Liver (tissue), 9 donors: ENCODE data around the gene SNRNP27. TPM values are rescaled to one million over a fixed set of nuclear protein-coding genes. Genes with fewer than 3 reads are reported as not detected.

Experiments used
- DNase-seq: peaks from one replicate; pipeline ENCODE4 v3.0.0-alpha.2; 2017; ENCODE audit warnings: low spot score
- H3K27ac ChIP-seq, 2 donors: one replicate each; pipeline ENCODE4 v1.7.0; 2013; ENCODE audit warnings: inconsistent platforms in 2 of 2, low read length in 2 of 2, control low read depth in 1 of 2, low read depth in 1 of 2, mild to moderate bottlenecking in 1 of 2
- H3K27me3 ChIP-seq, 4 donors: one replicate each; pipeline versions ENCODE4 v1.6.1 to v1.7.0; 2013; ENCODE audit warnings: low read length in 3 of 4, inconsistent platforms in 1 of 4, mild to moderate bottlenecking in 1 of 4, moderate library complexity in 1 of 4; ENCODE audit not compliant: control insufficient read depth in 4 of 4, insufficient read depth in 4 of 4
- H3K36me3 ChIP-seq, 4 donors: one replicate each; pipeline versions ENCODE4 v1.6.1 to v1.7.0; 2013; ENCODE audit warnings: low read length in 3 of 4, mild to moderate bottlenecking in 3 of 4, low read depth in 1 of 4, moderate library complexity in 1 of 4; ENCODE audit not compliant: control insufficient read depth in 4 of 4, insufficient read depth in 3 of 4
- H3K4me1 ChIP-seq, 4 donors: one replicate each; pipeline versions ENCODE4 v1.6.1 to v1.7.0; 2013; ENCODE audit warnings: low read length in 3 of 4, mild to moderate bottlenecking in 3 of 4, moderate library complexity in 1 of 4; ENCODE audit not compliant: control insufficient read depth in 4 of 4, insufficient read depth in 4 of 4
- H3K4me3 ChIP-seq, 3 donors: one replicate each; pipeline versions ENCODE4 v1.6.1 to v1.7.0; 2013; ENCODE audit warnings: low read length in 3 of 3, control low read depth in 1 of 3, low read depth in 1 of 3, mild to moderate bottlenecking in 1 of 3
- H3K9ac ChIP-seq, 2 donors: one replicate each; pipeline ENCODE4 v1.7.0; 2013; ENCODE audit warnings: low read length in 2 of 2, mild to moderate bottlenecking in 2 of 2, moderate library complexity in 2 of 2, control low read depth in 1 of 2, low read depth in 1 of 2
- H3K9me3 ChIP-seq, 4 donors: one replicate each; pipeline versions ENCODE4 v1.6.1 to v1.7.0; 2013; ENCODE audit warnings: low read length in 3 of 4; ENCODE audit not compliant: control insufficient read depth in 4 of 4
- ATF3 ChIP-seq: IDR thresholded peaks from 2 replicates; pipeline ENCODE4 v1.6.1; 2016; ENCODE audit warnings: antibody characterized with exemption
- CTCF ChIP-seq: fragments of 150-350 bp; IDR thresholded peaks from 2 replicates; pipeline ENCODE4 v1.5.1; 2017; ENCODE audit warnings: improper control_type of control experiment, low read depth, low read length; ENCODE audit not compliant: missing input control
- EGR1 ChIP-seq, 2 donors: IDR thresholded peaks; 2 replicates each; pipeline ENCODE4 v1.6.1; 2016 to 2018; ENCODE audit warnings: antibody characterized with exemption in 2 of 2, low read depth in 2 of 2
- FOXA1 ChIP-seq: IDR thresholded peaks from 2 replicates; pipeline ENCODE4 v1.6.1; 2016; ENCODE audit warnings: antibody characterized with exemption
- FOXA2 ChIP-seq: IDR thresholded peaks from 2 replicates; pipeline ENCODE4 v1.6.1; 2016; ENCODE audit warnings: antibody characterized with exemption
- GABPA ChIP-seq, 2 donors: IDR thresholded peaks in 1 of 2; conservative IDR thresholded peaks in 1 of 2; 2 replicates each; pipeline ENCODE4 v1.6.1; 2016; ENCODE audit warnings: antibody characterized with exemption in 2 of 2, mild to moderate bottlenecking in 1 of 2, moderate library complexity in 1 of 2
- HNF4A ChIP-seq, 2 donors: conservative IDR thresholded peaks; 2 replicates each; pipeline ENCODE4 v1.6.1; 2016; ENCODE audit warnings: antibody characterized with exemption in 2 of 2, mild to moderate bottlenecking in 2 of 2
- HNF4G ChIP-seq: IDR thresholded peaks from 2 replicates; pipeline ENCODE4 v1.6.1; 2016; ENCODE audit warnings: antibody characterized with exemption
- JUND ChIP-seq, 2 donors: IDR thresholded peaks; 2 replicates each; pipeline ENCODE4 v1.6.1; 2016; ENCODE audit warnings: antibody characterized with exemption in 2 of 2
- MAX ChIP-seq: IDR thresholded peaks from 2 replicates; pipeline ENCODE4 v1.6.1; 2016; ENCODE audit warnings: antibody characterized with exemption
- NR2F2 ChIP-seq: IDR thresholded peaks from 2 replicates; pipeline ENCODE4 v1.6.1; 2016; ENCODE audit warnings: antibody characterized with exemption
- RAD21 ChIP-seq, 2 donors: IDR thresholded peaks; 2 replicates each; pipeline ENCODE4 v1.6.1; 2016; ENCODE audit warnings: antibody characterized with exemption in 2 of 2, mild to moderate bottlenecking in 2 of 2
- REST ChIP-seq: IDR thresholded peaks from 2 replicates; pipeline ENCODE4 v1.6.1; 2016; ENCODE audit warnings: antibody characterized with exemption, mild to moderate bottlenecking
- RXRA ChIP-seq, 2 donors: IDR thresholded peaks; 2 replicates each; pipeline ENCODE4 v1.6.1; 2017 to 2018; ENCODE audit warnings: antibody characterized with exemption in 2 of 2, mild to moderate bottlenecking in 1 of 2
- SP1 ChIP-seq: IDR thresholded peaks from 2 replicates; pipeline ENCODE4 v1.6.1; 2018; ENCODE audit warnings: antibody characterized with exemption, mild to moderate bottlenecking
- TAF1 ChIP-seq: conservative IDR thresholded peaks from 2 replicates; pipeline ENCODE4 v1.6.1; 2016; ENCODE audit warnings: antibody characterized with exemption, mild to moderate bottlenecking
- YY1 ChIP-seq: IDR thresholded peaks from 2 replicates; pipeline ENCODE4 v1.6.1; 2016; ENCODE audit warnings: antibody characterized with exemption, mild to moderate bottlenecking
- WGBS: extraction: QIAGEN DNeasy Blood & Tissue Kit; methylation state at CpG from one replicate; pipeline ENCODE4 v1.1.7; 2013; 5-methylcytosine and 5-hydroxymethylcytosine counted together
- polyA plus RNA-seq, 2 donors: library from polyadenylated mRNA; stranded (reverse) in 1 of 2; unstranded in 1 of 2; fragments of 200-250 nt in 1 of 2; fragments of >200 nt in 1 of 2; fragmentation: Nextera tagmentation in 1 of 2; extraction: Ambion mirVana in 1 of 2; gene quantifications; one replicate each; pipeline versions ENCODE4 v1.2.1 to v1.2.3, GENCODE V29; 2013 to 2015
- total RNA-seq, 2 donors: library from RNA; depleted of rRNA; stranded (reverse); fragments of >200 nt; gene quantifications; one replicate each; pipeline ENCODE4 v1.2.3, GENCODE V29; 2014
- TF ChIP-seq, protein P1 (sequence below): IDR thresholded peaks from 2 replicates; pipeline ENCODE4 v1.6.1; 2016; ENCODE audit warnings: antibody characterized with exemption
- donor health status: healthy.
- donor health status: healthy.
- donor health status: healthy.
- donor health status: healthy.
- donor health status: healthy.

SNRNP27 gene
- total and polyA plus RNA-seq, 4 donors = 16.8 to 28.7 (median 20.0) TPM

GRCh38 chr2:69939722-69940121 is 46.0 kb downstream of the SNRNP27 start:
- TF ChIP-seq NR2F2 (peak; percentile 15), RXRA (IDR thresholded peaks at IDR 0.05) (peak in 1 of 2 donors; percentile 42), SP1 (peak; percentile 43), RAD21 (IDR thresholded peaks at IDR 0.05) (peak in 1 of 2 donors; percentile 26), HNF4A (conservative IDR thresholded peaks at IDR 0.05) (peak in 1 of 2 donors; percentile 53), FOXA1 (no peak), HNF4G (peak; percentile 26)
- TF ChIP-seq, protein P1, sequence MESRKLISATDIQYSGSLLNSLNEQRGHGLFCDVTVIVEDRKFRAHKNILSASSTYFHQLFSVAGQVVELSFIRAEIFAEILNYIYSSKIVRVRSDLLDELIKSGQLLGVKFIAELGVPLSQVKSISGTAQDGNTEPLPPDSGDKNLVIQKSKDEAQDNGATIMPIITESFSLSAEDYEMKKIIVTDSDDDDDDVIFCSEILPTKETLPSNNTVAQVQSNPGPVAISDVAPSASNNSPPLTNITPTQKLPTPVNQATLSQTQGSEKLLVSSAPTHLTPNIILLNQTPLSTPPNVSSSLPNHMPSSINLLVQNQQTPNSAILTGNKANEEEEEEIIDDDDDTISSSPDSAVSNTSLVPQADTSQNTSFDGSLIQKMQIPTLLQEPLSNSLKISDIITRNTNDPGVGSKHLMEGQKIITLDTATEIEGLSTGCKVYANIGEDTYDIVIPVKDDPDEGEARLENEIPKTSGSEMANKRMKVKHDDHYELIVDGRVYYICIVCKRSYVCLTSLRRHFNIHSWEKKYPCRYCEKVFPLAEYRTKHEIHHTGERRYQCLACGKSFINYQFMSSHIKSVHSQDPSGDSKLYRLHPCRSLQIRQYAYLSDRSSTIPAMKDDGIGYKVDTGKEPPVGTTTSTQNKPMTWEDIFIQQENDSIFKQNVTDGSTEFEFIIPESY = no peak
- DNase-seq = peak; percentile 35
- H3K27me3 ChIP-seq = no peaks in the 10 kb centered on the region
- no peak overlapping the region for H3K9ac ChIP-seq
- peaks cover 0 to 2% (median 0%) of the 10 kb centered on the region in 4 donors for H3K4me1 ChIP-seq
- no peak overlapping the region for H3K27ac ChIP-seq
- WGBS = 75% methylated on average over 14 of the region's 14 CpGs
- H3K4me3 ChIP-seq = no peak overlapping the region
- H3K36me3 ChIP-seq = peaks cover 14 to 57% (median 39%) of the 10 kb centered on the region in 4 donors
- no peaks in the 10 kb centered on the region for H3K9me3 ChIP-seq

DNA sequence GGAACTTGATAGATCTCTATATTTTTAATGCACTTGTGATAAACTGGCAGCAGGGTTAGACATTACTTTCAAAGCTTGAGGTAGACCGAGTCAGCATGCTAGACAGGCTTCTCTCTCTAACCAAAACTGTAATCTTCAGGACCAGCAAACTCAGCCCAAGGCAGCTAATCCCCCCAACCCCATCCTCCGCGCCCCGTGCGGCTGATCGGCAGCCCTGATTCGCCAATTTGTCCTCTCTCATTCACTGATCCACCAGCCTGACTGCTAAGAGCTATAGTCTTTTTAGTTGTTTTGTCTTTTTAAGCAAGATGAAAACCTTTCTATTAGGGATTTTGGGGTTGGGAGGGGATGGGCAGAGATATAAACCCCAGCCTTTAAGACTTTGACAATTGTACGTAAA is 46.9 kb downstream of the SNRNP27 start:
- H3K27me3 ChIP-seq = no peaks in the 10 kb centered on the region
- no peak overlapping the region for H3K27ac ChIP-seq
- H3K9me3 ChIP-seq = no peaks in the 10 kb centered on the region
- TF ChIP-seq GABPA (IDR thresholded peaks at IDR 0.05 in 1 of 2, conservative IDR thresholded peaks at IDR 0.05 in 1 of 2) (no peak), SP1 (no peak), HNF4A (conservative IDR thresholded peaks at IDR 0.05) (no peak), ATF3 (no peak), REST (no peak), FOXA1 (no peak), YY1 (no peak), HNF4G (no peak), FOXA2 (no peak), CTCF (no peak), RXRA (IDR thresholded peaks at IDR 0.05) (no peak), RAD21 (IDR thresholded peaks at IDR 0.05) (no peak), EGR1 (IDR thresholded peaks at IDR 0.05; ENCODE audit: low read depth in 2 of 2) (no peak), JUND (IDR thresholded peaks at IDR 0.05) (no peak), MAX (no peak), TAF1 (no peak), NR2F2 (no peak)
- TF ChIP-seq, protein P1 = no peak
- H3K4me1 ChIP-seq = peaks cover 0 to 2% (median 0%) of the 10 kb centered on the region in 4 donors
- no peak for DNase-seq
- H3K4me3 ChIP-seq = no peak overlapping the region
- H3K36me3 ChIP-seq = peaks cover 9 to 52% (median 34%) of the 10 kb centered on the region in 4 donors
- WGBS = 96% methylated on average over 8 of the region's 8 CpGs
- no peak overlapping the region for H3K9ac ChIP-seq
